ENCODE measurements around the gene HELZ. TPM values are rescaled to one million over a fixed set of nuclear protein-coding genes. Genes with fewer than 3 reads are reported as not detected.

Gene HELZ
- 58.1 and 64.6 TPM in 2 replicates for total RNA-seq

GRCh38 chr17:67245073-67245693, at the start of gene HELZ:
TSS of gene HELZ (minus strand) at chr17:67245196. CDS start at chr17:67218804, 26,392 bp downstream.

GRCh38 chr17:67044016-67044772, 200.8 kb downstream of the HELZ start, which contains the start of gene CACNG1:
TSS of gene CACNG1 (plus strand) at chr17:67044554. CDS start at chr17:67044661, 107 bp downstream.

Small RNA genes within 50 kb of the gene (small RNA-seq; reads per million reads assigned to genes)
- gene AC007448.1 (not detected), gene RF00393 (not detected), gene RNA5SP447 (0.08 reads per million)

Other genes starting within 250 kb of the HELZ start
- not detected in 2 replicates for gene CACNG1, start 200.6 kb downstream of the HELZ start, total RNA-seq
- gene PSMD12, start 121.4 kb upstream of the HELZ start, total RNA-seq, result 20.3 and 35.3 TPM in 2 replicates
- gene PITPNC1, start 132.1 kb upstream of the HELZ start, total RNA-seq, result 6.9 and 10.6 TPM in 2 replicates